H9 (cell line): ENCODE results near the gene HIPK2. TPM values are rescaled to one million over a fixed set of nuclear protein-coding genes. Genes with fewer than 3 reads are reported as not detected.

Experiments
- DNase-seq: peaks from one replicate; pipeline ENCODE4 v3.0.0-alpha.2; 2017
- H2AFZ ChIP-seq: one replicate; pipeline ENCODE4 v1.6.1; 2013; ENCODE audit warnings: mild to moderate bottlenecking, low read length, control low read depth, moderate library complexity
- H2AK5ac ChIP-seq: 2 replicates; pipeline ENCODE4 v1.6.1; 2013; ENCODE audit warnings: low read length, control low read depth, mixed read lengths; ENCODE audit not compliant: insufficient read length
- H2BK120ac ChIP-seq: one replicate; pipeline ENCODE4 v1.6.1; 2013; ENCODE audit warnings: low read depth, mild to moderate bottlenecking, low read length, control low read depth, inconsistent platforms; ENCODE audit not compliant: poor library complexity, severe bottlenecking
- H2BK12ac ChIP-seq: 2 replicates; pipeline ENCODE4 v1.6.1; 2013; ENCODE audit warnings: low read length, control low read depth, mixed read lengths, low read depth; ENCODE audit not compliant: insufficient read length
- H2BK15ac ChIP-seq: 2 replicates; pipeline ENCODE4 v1.6.1; 2013; ENCODE audit warnings: low read depth, low read length, control low read depth
- H2BK20ac ChIP-seq: one replicate; pipeline ENCODE4 v1.6.1; 2013; ENCODE audit warnings: low read depth, mild to moderate bottlenecking, low read length, control low read depth, inconsistent platforms; ENCODE audit not compliant: poor library complexity, severe bottlenecking
- H2BK5ac ChIP-seq: 2 replicates; pipeline ENCODE4 v1.6.1; 2013; ENCODE audit warnings: low read length, control low read depth, mixed read lengths; ENCODE audit not compliant: insufficient read length
- H3K14ac ChIP-seq: 2 replicates; pipeline ENCODE4 v1.6.1; 2013; ENCODE audit warnings: low read length, control low read depth; ENCODE audit not compliant: insufficient read depth
- H3K18ac ChIP-seq: 2 replicates; pipeline ENCODE4 v1.6.1; 2013; ENCODE audit warnings: low read depth, mild to moderate bottlenecking, mixed read lengths, low read length, control low read depth; ENCODE audit not compliant: insufficient read length
- H3K23ac ChIP-seq: 2 replicates; pipeline ENCODE4 v1.6.1; 2013; ENCODE audit warnings: low read length, control low read depth, mixed read lengths, low read depth; ENCODE audit not compliant: insufficient read length
- H3K23me2 ChIP-seq: 2 replicates; pipeline ENCODE4 v1.6.1; 2013; ENCODE audit warnings: low read depth, mild to moderate bottlenecking, mixed read lengths, low read length, control low read depth; ENCODE audit not compliant: insufficient read length, poor library complexity, severe bottlenecking
- H3K27ac ChIP-seq: 2 replicates; pipeline ENCODE4 v1.5.1; 2013; ENCODE audit warnings: low read length, control low read depth, mixed read lengths, low read depth; ENCODE audit not compliant: insufficient read length
- H3K27me3 ChIP-seq: 2 replicates; pipeline ENCODE4 v1.6.1; 2013; ENCODE audit warnings: low read length, control low read depth, inconsistent platforms; ENCODE audit not compliant: insufficient read depth
- H3K4ac ChIP-seq: 2 replicates; pipeline ENCODE4 v1.6.1; 2013; ENCODE audit warnings: low read depth, mild to moderate bottlenecking, control low read depth, inconsistent platforms, low read length, moderate library complexity
- H3K4me1 ChIP-seq: 2 replicates; pipeline ENCODE4 v1.6.1; 2013; ENCODE audit warnings: low read length, control low read depth, inconsistent platforms; ENCODE audit not compliant: insufficient read depth
- H3K4me2 ChIP-seq: 2 replicates; pipeline ENCODE4 v1.6.1; 2013; ENCODE audit warnings: low read length, control low read depth, mixed read lengths; ENCODE audit not compliant: insufficient read length, insufficient read depth
- H3K56ac ChIP-seq: 2 replicates; pipeline ENCODE4 v1.6.1; 2013; ENCODE audit warnings: low read depth, mild to moderate bottlenecking, mixed read lengths, low read length, control low read depth; ENCODE audit not compliant: insufficient read length
- H3K79me1 ChIP-seq: 2 replicates; pipeline ENCODE4 v1.6.1; 2013; ENCODE audit warnings: low read depth, mild to moderate bottlenecking, moderate library complexity, low read length, control low read depth, inconsistent platforms; ENCODE audit not compliant: insufficient read depth, poor library complexity, severe bottlenecking
- H3K79me2 ChIP-seq: 2 replicates; pipeline ENCODE4 v1.6.1; 2013; ENCODE audit warnings: low read length, control low read depth, inconsistent platforms; ENCODE audit not compliant: insufficient read depth
- H3K9ac ChIP-seq: 2 replicates; pipeline ENCODE4 v1.6.1; 2013; ENCODE audit warnings: low read length, control low read depth, mixed read lengths; ENCODE audit not compliant: insufficient read length; ENCODE audit errors: extremely low read depth
- H3K9me3 ChIP-seq: one replicate; pipeline ENCODE4 v1.6.1; 2013; ENCODE audit warnings: low read depth, low read length, inconsistent platforms; ENCODE audit not compliant: control insufficient read depth
- H3T11ph ChIP-seq: one replicate; pipeline ENCODE4 v1.6.1; 2013; ENCODE audit warnings: mild to moderate bottlenecking, low read length, control low read depth, inconsistent platforms
- H4K20me1 ChIP-seq: one replicate; pipeline ENCODE4 v1.6.1; 2013; ENCODE audit not compliant: control insufficient read depth, insufficient read length, insufficient read depth
- H4K5ac ChIP-seq: 2 replicates; pipeline ENCODE4 v1.6.1; 2013; ENCODE audit warnings: low read depth, mild to moderate bottlenecking, mixed read lengths, low read length, control low read depth; ENCODE audit not compliant: insufficient read length
- H4K8ac ChIP-seq: replicated peaks from 2 replicates; pipeline ENCODE4 v1.6.1; 2013; ENCODE audit warnings: low read length, control low read depth, mixed read lengths, low read depth; ENCODE audit not compliant: insufficient read length
- H4K91ac ChIP-seq: 2 replicates; pipeline ENCODE4 v1.6.1; 2013; ENCODE audit warnings: low read depth, mild to moderate bottlenecking, moderate library complexity, mixed read lengths, low read length, control low read depth; ENCODE audit not compliant: insufficient read length
- H3K27ac Mint-ChIP-seq, 3 experiments: 2 replicates in 2 of 3; 3 replicates in 1 of 3; pipeline ENCODE4 v1.8.0; 2020 to 2021; ENCODE audit warnings: mixed read lengths in 3 of 3, mild to moderate bottlenecking in 1 of 3, moderate library complexity in 1 of 3
- H3K27me3 Mint-ChIP-seq: 2 replicates; pipeline ENCODE4 v1.8.0; 2021; ENCODE audit warnings: low read depth, mild to moderate bottlenecking, moderate library complexity, mixed read lengths
- H3K36me3 Mint-ChIP-seq, 3 experiments: 2 replicates in 2 of 3; 3 replicates in 1 of 3; pipeline ENCODE4 v1.8.0; 2020 to 2021; ENCODE audit warnings: low read depth in 3 of 3, mixed read lengths in 3 of 3; ENCODE audit not compliant: insufficient read depth in 1 of 3
- H3K4me1 Mint-ChIP-seq, 2 experiments: 2 replicates each; pipeline ENCODE4 v1.8.0; 2020; ENCODE audit warnings: mixed read lengths in 2 of 2
- H3K4me3 Mint-ChIP-seq, 2 experiments: 2 replicates in 1 of 2; 3 replicates in 1 of 2; pipeline ENCODE4 v1.8.0; 2020 to 2021; ENCODE audit warnings: mild to moderate bottlenecking in 2 of 2, mixed read lengths in 2 of 2, moderate library complexity in 1 of 2
- H3K9me3 Mint-ChIP-seq, 2 experiments: 2 replicates in 1 of 2; 3 replicates in 1 of 2; pipeline ENCODE4 v1.8.0; 2020; ENCODE audit warnings: mild to moderate bottlenecking in 2 of 2, mixed read lengths in 2 of 2, moderate library complexity in 1 of 2
- CTCF ChIP-seq: fragments of 200-600 bp; sonication (generic); conservative IDR thresholded peaks from 3 replicates; pipeline ENCODE4 v1.8.0; 2021; ENCODE audit warnings: antibody characterized with exemption, mild to moderate bottlenecking
- WGBS: extraction: QIAGEN DNeasy Blood & Tissue Kit; methylation state at CpG from one replicate; pipeline ENCODE4 v1.1.7; 2013; ENCODE audit warnings: missing lambda C conversion rate, low lambda C conversion rate, mixed read lengths; ENCODE audit not compliant: insufficient read length; ENCODE audit errors: extremely low coverage; 5-methylcytosine and 5-hydroxymethylcytosine counted together
- total RNA-seq: library from RNA; stranded (reverse); gene quantifications from 2 replicates; pipeline ENCODE4 v1.2.1, GENCODE V29; 2021

Gene HIPK2
- total RNA-seq, 1 experiment from 2014 or later, result 21.9 TPM

- H3T11ph ChIP-seq, result no peak overlapping the region
- H3K18ac ChIP-seq, result no peak overlapping the region
- no peak for TF ChIP-seq CTCF
- H4K20me1 ChIP-seq, result no peaks in the 10 kb centered on the region
- no peaks in the 10 kb centered on the region for H3K79me2 ChIP-seq
- H3K23ac ChIP-seq, result no peak overlapping the region
- Mint-ChIP-seq H3K27me3 (no peaks in the 10 kb centered on the region), H3K4me1 (no peaks in the 10 kb centered on the region), H3K9me3 (peaks cover 0 to 3% of the 10 kb centered on the region in 2 experiments; a peak in 1 of 5 replicates), H3K4me3 (no peak overlapping the region), H3K36me3 (peaks cover 2 to 18% (median 12%) of the 10 kb centered on the region in 3 experiments; a peak in 6 of 7 replicates), H3K27ac (no peak overlapping the region)
- no peak overlapping the region for H2BK15ac ChIP-seq
- no peak overlapping the region for H3K9ac ChIP-seq
- no peak overlapping the region for H3K4me2 ChIP-seq
- no peaks in the 10 kb centered on the region for H3K23me2 ChIP-seq
- H2BK5ac ChIP-seq, result no peak overlapping the region
- no CpG with 5 or more reads among the region's 5 CpGs for WGBS
- no peaks in the 10 kb centered on the region for H3K4me1 ChIP-seq
- H3K9me3 ChIP-seq, result no peaks in the 10 kb centered on the region
- H3K56ac ChIP-seq, result no peak overlapping the region
- H3K27ac ChIP-seq, result no peak overlapping the region
- no peak overlapping the region for H3K4ac ChIP-seq
- no peak overlapping the region for H3K14ac ChIP-seq
- no peak overlapping the region for H2BK20ac ChIP-seq
- H2BK120ac ChIP-seq, result no peak overlapping the region
- DNase-seq, result no peak
- no peaks in the 10 kb centered on the region for H3K27me3 ChIP-seq
- no peak overlapping the region for H2AFZ ChIP-seq
- no peak overlapping the region for H2AK5ac ChIP-seq
- H2BK12ac ChIP-seq, result no peak overlapping the region
- no peak overlapping the region for H4K5ac ChIP-seq
- H4K91ac ChIP-seq, result no peak overlapping the region
- no peaks in the 10 kb centered on the region for H3K79me1 ChIP-seq
- no peak overlapping the region for H4K8ac ChIP-seq
Measured at GRCh38 chr7:139603896-139604295, 173.9 kb downstream of the HIPK2 start.
